Caco-2 (cell line): ENCODE results near the gene TRIO. TPM values are rescaled to one million over a fixed set of nuclear protein-coding genes. Genes with fewer than 3 reads are reported as not detected.

Source experiments
- BruUV-seq: library from RNA; stranded (reverse); fragments of 400-500 nt; replicated peaks from 2 replicates; lab custom pipeline; 2021; lab: Mats Ljungman, UMichigan
- CTCF ChIA-PET: fragments of 300-600 bp; sonication (Branson Sonifier 250); formaldehyde crosslinking; loops from one replicate; lab custom pipeline; 2022; ENCODE audit warnings: antibody characterized with exemption; lab: Charles Lee
- POLR2A ChIA-PET: fragments of 300-600 bp; sonication (Branson Sonifier 250); formaldehyde crosslinking; loops from one replicate; lab custom pipeline; 2022; ENCODE audit warnings: antibody characterized with exemption; lab: Charles Lee
- DNase-seq, 2 experiments: peaks; one replicate each; pipeline versions ENCODE4 v3.0.0 to v3.0.0-alpha.2; 2020 to 2022
- H3K27me3 ChIP-seq: replicated peaks from 2 replicates; pipeline ENCODE4 v1.6.0; 2011; ENCODE audit warnings: low read length; ENCODE audit not compliant: control insufficient read depth, insufficient read depth
- H3K36me3 ChIP-seq: 2 replicates; pipeline ENCODE4 v1.5.1; 2011; ENCODE audit warnings: low read length; ENCODE audit not compliant: control insufficient read depth, insufficient read depth
- H3K4me1 ChIP-seq: fragments of 250-450 bp; sonication (Bioruptor Pico); 2 replicates; pipeline ENCODE4 v1.5.1; 2020; ENCODE audit warnings: mild to moderate bottlenecking
- H3K4me3 ChIP-seq: 2 replicates; pipeline ENCODE4 v1.5.1; 2011; ENCODE audit warnings: low read depth, mild to moderate bottlenecking, control low read depth, low read length
- H3K9me3 ChIP-seq: fragments of 250-450 bp; sonication (Bioruptor Pico); 2 replicates; pipeline ENCODE4 v1.5.1; 2020; ENCODE audit warnings: mild to moderate bottlenecking, moderate library complexity
- H3K27ac Mint-ChIP-seq: one replicate; pipeline ENCODE4 v1.8.0; 2022; ENCODE audit warnings: mixed read lengths; ENCODE audit not compliant: unreplicated experiment
- H3K27me3 Mint-ChIP-seq: one replicate; pipeline ENCODE4 v1.8.0; 2022; ENCODE audit warnings: mixed read lengths; ENCODE audit not compliant: insufficient read depth, unreplicated experiment
- H3K36me3 Mint-ChIP-seq: one replicate; pipeline ENCODE4 v1.8.0; 2022; ENCODE audit warnings: mild to moderate bottlenecking, mixed read lengths; ENCODE audit not compliant: insufficient read depth, unreplicated experiment
- H3K4me1 Mint-ChIP-seq: one replicate; pipeline ENCODE4 v1.8.0; 2022; ENCODE audit warnings: low read depth, mixed read lengths; ENCODE audit not compliant: unreplicated experiment
- H3K4me3 Mint-ChIP-seq: one replicate; pipeline ENCODE4 v1.8.0; 2022; ENCODE audit warnings: mild to moderate bottlenecking, moderate library complexity, mixed read lengths; ENCODE audit not compliant: unreplicated experiment
- H3K9me3 Mint-ChIP-seq: one replicate; pipeline ENCODE4 v1.8.0; 2022; ENCODE audit warnings: mixed read lengths; ENCODE audit not compliant: unreplicated experiment
- CTCF ChIP-seq, 2 experiments: fragments of 200-600 bp in 1 of 2; IDR thresholded peaks; 1 replicate in 1 of 2; 2 replicates in 1 of 2; pipeline versions ENCODE4 v1.5.1 to v1.8.0; 2011 to 2022; ENCODE audit warnings: antibody characterized with exemption in 1 of 2, control low read depth in 1 of 2, inconsistent platforms in 1 of 2, low read depth in 1 of 2, low read length in 1 of 2, mild to moderate bottlenecking in 1 of 2, moderate library complexity in 1 of 2; ENCODE audit not compliant: insufficient read depth in 1 of 2, severe bottlenecking in 1 of 2, unreplicated experiment in 1 of 2
- intact Hi-C: fragments of 100-400 bp; cut with micrococcal nuclease; formaldehyde crosslinking; loops from one replicate; pipeline ENCODE4 v1.10.0; 2022; ENCODE audit not compliant: unreplicated experiment
- total RNA-seq: library from RNA; stranded (reverse); gene quantifications from 2 replicates; pipeline ENCODE4 v1.2.3, GENCODE V29; 2022

TRIO gene
- total RNA-seq, 1 experiment from 2014 or later, result 92.0 TPM

- POLR2A ChIA-PET, result no interaction called here
- no peaks in the 10 kb centered on the region for H3K4me1 Mint-ChIP-seq
- BruUV-seq, result no TSS peak
- peaks cover 2% of the 10 kb centered on the region; the same call in 1 of the 2 replicates for H3K36me3 ChIP-seq
- no peak overlapping the region for H3K4me3 ChIP-seq
- intact Hi-C loops, result no loop called here
- H3K4me3 Mint-ChIP-seq, result no peak overlapping the region
- no peaks in the 10 kb centered on the region for H3K9me3 ChIP-seq
- no peak for TF ChIP-seq CTCF (IDR thresholded peaks at IDR 0.05; ENCODE audit: insufficient read depth in 1 of 2, low read depth in 1 of 2, low read length in 1 of 2, severe bottlenecking in 1 of 2, unreplicated experiment in 1 of 2)
- H3K27me3 ChIP-seq, result no peaks in the 10 kb centered on the region
- DNase-seq, result no peak
- CTCF ChIA-PET, result no interaction called here
- H3K4me1 ChIP-seq, result no peaks in the 10 kb centered on the region
- no peaks in the 10 kb centered on the region for H3K9me3 Mint-ChIP-seq
- no peak overlapping the region for H3K27ac Mint-ChIP-seq
- H3K27me3 Mint-ChIP-seq, result no peaks in the 10 kb centered on the region
- H3K36me3 Mint-ChIP-seq, result peaks cover 76% of the 10 kb centered on the region
Observed at GRCh38 chr5:14373685-14374084, 230.5 kb downstream of the TRIO start.

GRCh38 chr5:14374100-14374499 lies 231.0 kb downstream of the TRIO start:
- peaks cover 2% of the 10 kb centered on the region; the same call in 1 of the 2 replicates for H3K36me3 ChIP-seq
- ChIA-PET CTCF (interaction anchor here (0.6 kb wide), 1 partner anchor 257 kb away, joined by 3 read pairs; no protein-coding TSS in a partner anchor), POLR2A (no interaction called here)
- intact Hi-C loops, result no loop called here
- H3K4me3 Mint-ChIP-seq, result no peak overlapping the region
- DNase-seq, result no peak
- H3K4me1 ChIP-seq, result no peaks in the 10 kb centered on the region
- H3K27me3 ChIP-seq, result no peaks in the 10 kb centered on the region
- no peaks in the 10 kb centered on the region for H3K9me3 Mint-ChIP-seq
- no peak overlapping the region for H3K27ac Mint-ChIP-seq
- no peaks in the 10 kb centered on the region for H3K9me3 ChIP-seq
- TF ChIP-seq CTCF (IDR thresholded peaks at IDR 0.05; ENCODE audit: insufficient read depth in 1 of 2, low read depth in 1 of 2, low read length in 1 of 2, severe bottlenecking in 1 of 2, unreplicated experiment in 1 of 2), result no peak
- no peaks in the 10 kb centered on the region for H3K27me3 Mint-ChIP-seq
- H3K4me1 Mint-ChIP-seq, result no peaks in the 10 kb centered on the region
- no peak overlapping the region for H3K4me3 ChIP-seq
- peaks cover 76% of the 10 kb centered on the region for H3K36me3 Mint-ChIP-seq
- no TSS peak for BruUV-seq

DNA sequence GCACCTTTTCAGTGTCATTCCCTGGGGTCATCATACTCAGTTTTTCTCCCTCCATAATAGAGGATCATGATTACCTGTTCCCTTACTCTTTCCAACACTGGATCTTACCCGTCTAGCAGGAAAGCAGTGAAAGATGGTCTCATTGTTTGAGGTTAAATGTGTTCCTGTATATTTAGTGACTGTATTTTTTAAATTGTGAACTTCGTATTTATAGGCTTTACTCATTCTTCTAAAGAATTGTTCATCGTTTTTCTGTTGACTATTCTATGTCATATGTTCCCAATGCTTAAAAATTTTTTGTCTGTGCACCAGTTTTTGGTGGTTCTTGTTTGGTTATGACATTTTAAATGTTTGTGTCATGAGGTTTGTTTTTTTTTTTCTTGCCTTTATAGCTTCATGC lies 233.6 kb downstream of the TRIO start:
- CTCF ChIA-PET, result no interaction called here
- no peak for TF ChIP-seq CTCF (IDR thresholded peaks at IDR 0.05; ENCODE audit: insufficient read depth in 1 of 2, low read depth in 1 of 2, low read length in 1 of 2, severe bottlenecking in 1 of 2, unreplicated experiment in 1 of 2)
- no peak for DNase-seq
- Mint-ChIP-seq H3K27me3 (no peaks in the 10 kb centered on the region), H3K4me1 (no peaks in the 10 kb centered on the region), H3K36me3 (peaks cover 80% of the 10 kb centered on the region), H3K27ac (no peak overlapping the region), H3K9me3 (no peaks in the 10 kb centered on the region), H3K4me3 (no peak overlapping the region)
- POLR2A ChIA-PET, result no interaction called here
- no TSS peak for BruUV-seq
- no peaks in the 10 kb centered on the region for H3K4me1 ChIP-seq
- peaks cover 2% of the 10 kb centered on the region; the same call in 1 of the 2 replicates for H3K36me3 ChIP-seq
- intact Hi-C loops, result no loop called here
- H3K9me3 ChIP-seq, result no peaks in the 10 kb centered on the region
- no peak overlapping the region for H3K4me3 ChIP-seq
- no peaks in the 10 kb centered on the region for H3K27me3 ChIP-seq
